HUES64 (cell line): ENCODE measurements around the gene ZNF516.

ENCODE experiments used
- H3K27ac ChIP-seq: 2 replicates; pipeline ENCODE4 v1.7.0; 2013; ENCODE audit warnings: low read depth, low read length, inconsistent platforms
- H3K27me3 ChIP-seq: 2 replicates; pipeline ENCODE4 v1.6.1; 2013; ENCODE audit warnings: mild to moderate bottlenecking, low read length; ENCODE audit not compliant: insufficient read depth
- H3K36me3 ChIP-seq: 2 replicates; pipeline ENCODE4 v1.6.1; 2013; ENCODE audit warnings: mild to moderate bottlenecking, low read length; ENCODE audit not compliant: insufficient read depth
- H3K4me1 ChIP-seq: 2 replicates; pipeline ENCODE4 v1.6.1; 2013; ENCODE audit warnings: mild to moderate bottlenecking, low read length, moderate library complexity; ENCODE audit not compliant: insufficient read depth
- H3K4me3 ChIP-seq: 2 replicates; pipeline ENCODE4 v1.5.1; 2013; ENCODE audit warnings: mild to moderate bottlenecking, low read length, moderate library complexity
- H3K9ac ChIP-seq: 2 replicates; pipeline ENCODE4 v1.6.1; 2013; ENCODE audit warnings: mild to moderate bottlenecking, low read depth, low read length
- H3K9me3 ChIP-seq: 2 replicates; pipeline ENCODE4 v1.6.1; 2013; ENCODE audit warnings: low read depth, low read length; ENCODE audit not compliant: insufficient read depth
- WGBS: fragments of 150-250, 120-280 bp; methylation state at CpG from one replicate; pipeline ENCODE4 v1.1.7; 2013; ENCODE audit warnings: missing lambda C conversion rate; 5-methylcytosine and 5-hydroxymethylcytosine counted together

Gene ZNF516

DNA sequence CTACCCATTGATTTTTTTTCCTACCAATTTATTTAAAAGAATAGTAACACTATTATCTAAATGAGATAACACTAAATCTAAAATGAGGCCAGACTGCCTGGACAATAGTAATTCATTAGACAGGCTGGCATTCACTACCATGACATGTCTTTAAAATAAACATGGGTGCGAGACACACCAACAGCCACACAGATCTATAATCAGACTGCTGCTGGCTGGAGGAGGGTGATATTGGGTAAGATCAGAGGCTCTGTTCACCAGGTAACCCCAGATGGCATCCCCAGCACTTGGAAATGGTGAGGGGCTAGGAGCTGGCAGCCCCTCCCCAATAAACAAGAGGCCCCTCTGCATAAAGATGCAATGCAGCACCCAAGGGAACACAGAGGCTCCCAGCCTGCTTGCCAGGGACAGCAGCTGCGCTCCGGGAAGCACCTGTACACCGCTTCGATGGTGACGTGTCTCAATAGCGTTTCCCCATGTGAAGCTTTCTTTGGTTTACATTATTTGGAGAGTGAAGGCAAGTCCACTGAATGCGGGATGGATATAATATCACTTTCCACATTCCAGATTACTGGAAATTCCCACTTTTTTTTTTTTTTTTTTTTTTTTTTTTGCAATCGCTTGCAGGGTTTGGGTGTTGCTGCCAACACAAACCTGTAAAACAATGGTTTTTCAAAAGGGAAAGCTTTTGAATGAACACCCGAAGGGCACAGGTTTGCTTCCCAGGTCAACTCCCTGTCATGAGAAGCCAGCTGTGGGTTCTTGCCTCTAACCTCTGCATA lies 159.0 kb downstream of the ZNF516 start:
- no peaks in the 10 kb centered on the region for H3K4me1 ChIP-seq

GRCh38 chr18:76328140-76328539 lies 166.9 kb downstream of the ZNF516 start:
- WGBS, result 90% methylated on average over 4 of the region's 4 CpGs
- H3K27me3 ChIP-seq, result no peaks in the 10 kb centered on the region
- peaks cover 11% of the 10 kb centered on the region; the same call in 1 of the 2 replicates for H3K9me3 ChIP-seq
- no peak overlapping the region for H3K4me3 ChIP-seq
- H3K27ac ChIP-seq, result no peak overlapping the region
- H3K36me3 ChIP-seq, result no peaks in the 10 kb centered on the region
- no peaks in the 10 kb centered on the region for H3K4me1 ChIP-seq
- H3K9ac ChIP-seq, result no peak overlapping the region

More for the DNA sequence above, 159.0 kb downstream of the ZNF516 start:
- Histone ChIP-seq H3K9ac (no peak overlapping the region), H3K4me3 (no peak overlapping the region), H3K27ac (no peak overlapping the region), H3K27me3 (no peaks in the 10 kb centered on the region), H3K9me3 (peaks cover 9% of the 10 kb centered on the region), H3K36me3 (no peaks in the 10 kb centered on the region)
- WGBS, result 94% methylated on average over 8 of the region's 10 CpGs

DNA sequence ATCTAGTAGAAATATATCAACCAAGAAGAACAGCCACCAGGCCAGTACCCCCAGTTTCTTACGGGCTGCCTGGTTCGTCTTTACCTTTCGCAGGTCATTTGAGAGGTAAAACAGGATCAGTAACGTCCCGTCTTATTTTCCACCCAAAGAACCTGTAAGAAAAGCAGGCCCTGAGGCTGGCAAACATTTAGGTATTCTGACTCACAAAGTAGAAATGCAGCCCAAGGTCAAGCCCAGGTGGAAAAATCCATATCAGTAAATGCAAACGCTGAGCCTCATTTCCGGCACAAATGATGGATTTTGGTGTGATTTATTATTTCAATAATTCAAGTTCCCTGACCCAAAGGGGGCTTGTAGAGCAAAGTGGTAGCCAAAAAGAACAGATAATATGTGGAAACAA lies 171.2 kb downstream of the ZNF516 start:
- Histone ChIP-seq H3K36me3 (no peaks in the 10 kb centered on the region), H3K4me3 (no peak overlapping the region), H3K27me3 (no peaks in the 10 kb centered on the region), H3K4me1 (no peaks in the 10 kb centered on the region), H3K9ac (no peak overlapping the region), H3K27ac (no peak overlapping the region), H3K9me3 (no peaks in the 10 kb centered on the region)
- 88% methylated on average over 7 of the region's 7 CpGs for WGBS

GRCh38 chr18:76322686-76323085 lies 172.4 kb downstream of the ZNF516 start:
- H3K36me3 ChIP-seq, result no peaks in the 10 kb centered on the region
- WGBS, result 91% methylated on average over 7 of the region's 7 CpGs
- no peaks in the 10 kb centered on the region for H3K27me3 ChIP-seq
- no peak overlapping the region for H3K27ac ChIP-seq
- H3K9ac ChIP-seq, result no peak overlapping the region
- no peaks in the 10 kb centered on the region for H3K4me1 ChIP-seq
- H3K9me3 ChIP-seq, result no peaks in the 10 kb centered on the region
- H3K4me3 ChIP-seq, result no peak overlapping the region

DNA sequence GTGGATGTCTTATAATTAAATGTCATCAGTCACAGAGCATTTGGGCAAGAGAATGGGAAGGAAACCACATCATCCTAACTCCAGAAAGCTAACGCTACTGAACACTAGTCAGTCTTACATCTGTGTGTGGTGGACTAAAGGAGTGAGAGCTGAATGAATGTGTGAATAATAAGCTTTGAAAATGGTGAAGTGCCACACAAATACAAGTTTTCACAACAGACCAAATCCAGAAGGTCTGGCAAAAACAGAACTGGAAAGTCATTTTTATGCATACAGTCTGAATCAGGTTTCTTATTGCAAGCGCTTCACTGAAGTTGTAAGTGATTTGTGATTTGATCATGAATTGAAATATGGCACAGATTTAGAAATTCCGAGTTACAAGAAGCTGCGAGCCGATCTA lies 175.7 kb downstream of the ZNF516 start:
- 96% methylated on average over 5 of the region's 5 CpGs for WGBS
- peaks cover 4% of the 10 kb centered on the region for H3K4me1 ChIP-seq

GRCh38 chr18:76318607-76319006 lies 176.4 kb downstream of the ZNF516 start:
- WGBS, result 90% methylated on average over 5 of the region's 5 CpGs
- H3K9me3 ChIP-seq, result no peaks in the 10 kb centered on the region
- H3K27ac ChIP-seq, result no peak overlapping the region
- H3K4me1 ChIP-seq, result peaks cover 12% of the 10 kb centered on the region
- H3K9ac ChIP-seq, result no peak overlapping the region
- no peaks in the 10 kb centered on the region for H3K27me3 ChIP-seq
- no peaks in the 10 kb centered on the region for H3K36me3 ChIP-seq
- no peak overlapping the region for H3K4me3 ChIP-seq

More for the DNA sequence above, 175.7 kb downstream of the ZNF516 start:
- Histone ChIP-seq H3K36me3 (no peaks in the 10 kb centered on the region), H3K27me3 (no peaks in the 10 kb centered on the region), H3K9me3 (no peaks in the 10 kb centered on the region), H3K9ac (no peak overlapping the region), H3K4me3 (no peak overlapping the region), H3K27ac (no peak overlapping the region)

DNA sequence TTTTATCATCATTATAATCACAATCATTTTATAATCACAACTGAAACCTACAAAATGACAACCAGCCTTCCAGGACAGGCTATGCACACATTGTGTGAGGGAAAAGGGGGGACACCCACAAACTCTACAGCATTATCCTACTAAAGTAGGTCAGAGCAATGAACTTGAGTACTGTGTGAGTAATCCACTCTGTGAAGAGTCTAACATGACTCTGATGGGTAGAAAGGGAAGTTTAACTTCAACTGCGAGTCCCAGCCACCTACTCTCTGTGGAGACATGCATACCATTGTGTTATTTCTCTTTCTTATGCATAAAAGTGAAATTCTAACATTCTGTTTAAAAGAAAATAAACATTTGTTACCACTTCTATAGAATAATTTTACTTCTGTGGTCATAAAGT lies 177.9 kb downstream of the ZNF516 start:
- Histone ChIP-seq H3K27ac (no peak overlapping the region), H3K9me3 (no peaks in the 10 kb centered on the region), H3K36me3 (no peaks in the 10 kb centered on the region), H3K27me3 (no peaks in the 10 kb centered on the region), H3K4me1 (peaks cover 13% of the 10 kb centered on the region), H3K9ac (no peak overlapping the region), H3K4me3 (no peak overlapping the region)
- WGBS, result no CpG with 5 or more reads among the region's 1 CpG

DNA sequence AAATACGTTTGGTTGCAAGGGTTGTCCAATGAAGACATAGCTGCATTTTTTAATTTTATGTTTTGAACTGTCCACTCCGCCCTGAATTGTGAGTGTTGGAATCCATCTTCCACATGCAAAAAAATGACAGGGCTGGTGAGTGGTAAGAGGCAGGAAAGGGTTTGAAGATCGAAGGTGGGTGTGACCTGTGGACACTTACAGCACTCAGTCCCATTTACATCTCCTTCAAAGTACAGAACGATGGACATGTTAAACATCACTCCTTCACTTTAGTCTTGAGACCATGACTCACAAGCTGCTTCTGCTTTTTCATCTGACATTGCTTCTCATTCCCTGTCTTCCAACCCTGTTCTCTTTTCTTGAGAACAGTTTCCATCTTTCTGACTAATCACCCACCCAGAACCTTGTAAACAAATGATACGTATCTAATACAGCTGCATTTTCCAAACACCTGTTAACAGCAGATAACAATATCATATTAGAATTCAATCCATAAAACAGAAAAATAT lies 179.3 kb downstream of the ZNF516 start:
- 72% methylated on average over 5 of the region's 5 CpGs for whole genome bisulfite sequencing
- Histone ChIP-seq H3K36me3 (no peaks in the 10 kb centered on the region), H3K27ac (no peak overlapping the region), H3K27me3 (no peaks in the 10 kb centered on the region), H3K4me1 (peaks cover 13% of the 10 kb centered on the region), H3K4me3 (no peak overlapping the region), H3K9me3 (no peaks in the 10 kb centered on the region), H3K9ac (no peak overlapping the region)

DNA sequence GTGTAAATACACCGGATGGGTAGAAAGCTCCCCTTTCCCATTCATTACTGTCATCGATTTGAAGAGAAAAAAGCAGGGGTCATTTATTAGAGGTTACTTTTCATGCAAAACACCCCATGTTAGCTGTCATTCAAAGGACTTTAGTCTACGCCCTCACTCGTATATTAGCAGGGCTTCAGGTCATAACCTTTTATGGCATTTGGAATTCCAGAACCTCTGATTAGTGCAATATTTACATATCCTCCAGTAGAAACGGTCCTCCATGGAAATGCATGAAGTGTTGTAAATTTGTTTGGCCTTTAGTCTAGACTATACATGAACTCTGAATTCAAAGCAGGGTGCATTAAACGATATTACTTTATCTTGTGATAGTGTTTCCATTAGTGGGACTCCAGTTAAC lies 180.5 kb downstream of the ZNF516 start:
- no peak overlapping the region for H3K27ac ChIP-seq
- no peak overlapping the region for H3K4me3 ChIP-seq
- no peaks in the 10 kb centered on the region for H3K27me3 ChIP-seq
- peaks cover 13% of the 10 kb centered on the region for H3K4me1 ChIP-seq
- H3K36me3 ChIP-seq, result no peaks in the 10 kb centered on the region
- no peaks in the 10 kb centered on the region for H3K9me3 ChIP-seq
- no peak overlapping the region for H3K9ac ChIP-seq
- WGBS, result 66% methylated on average over 6 of the region's 6 CpGs

DNA sequence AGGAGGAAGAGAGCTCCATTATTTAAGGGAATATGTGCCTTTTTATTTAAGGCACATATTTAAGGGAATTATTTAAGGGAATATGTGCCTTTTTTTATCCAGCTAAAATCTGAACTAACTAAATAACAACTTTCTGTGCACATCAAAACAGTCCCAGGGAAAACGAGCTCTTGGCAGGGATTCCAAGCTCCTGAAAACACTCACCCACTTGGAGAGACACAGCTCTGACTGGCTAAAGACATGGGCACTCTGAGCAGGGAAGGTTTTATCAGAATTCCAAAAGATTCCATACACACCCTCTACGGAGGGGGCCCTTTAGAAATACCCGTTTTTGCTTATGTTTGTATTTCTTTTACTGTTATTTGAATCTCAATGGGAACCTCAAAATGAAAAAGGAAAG lies 181.0 kb downstream of the ZNF516 start:
- WGBS, result 74% methylated on average over 1 of the region's 3 CpGs
- no peak overlapping the region for H3K9ac ChIP-seq
- H3K27ac ChIP-seq, result no peak overlapping the region
- H3K27me3 ChIP-seq, result no peaks in the 10 kb centered on the region
- H3K4me3 ChIP-seq, result no peak overlapping the region
- no peaks in the 10 kb centered on the region for H3K36me3 ChIP-seq
- peaks cover 13% of the 10 kb centered on the region for H3K4me1 ChIP-seq
- no peaks in the 10 kb centered on the region for H3K9me3 ChIP-seq
